ENCODE data around the gene ROR2. TPM values are rescaled to one million over a fixed set of nuclear protein-coding genes. Genes with fewer than 3 reads are reported as not detected.

Gene ROR2
- total RNA-seq, 2 experiments from 2014 or later: not detected

GRCh38 chr9:91858213-91859030 lies 91.6 kb downstream of the ROR2 start:
- CTCF ChIA-PET: no interaction called here
- no peak overlapping the region for H3K27ac Mint-ChIP-seq
- peaks cover 2% of the 10 kb centered on the region for H3K27me3 Mint-ChIP-seq
- H3K4me3 Mint-ChIP-seq: no peak overlapping the region
- H3K36me3 Mint-ChIP-seq (ENCODE audit: low read depth): no peaks in the 10 kb centered on the region
- no peak overlapping the region for H3K27ac ChIP-seq (ENCODE audit: low read depth in 1 of 2, low read length in 2 of 2)
- H3K9me3 ChIP-seq (ENCODE audit: control insufficient read depth in 1 of 2, insufficient read depth in 1 of 2, low read length in 2 of 2): peaks cover 0 to 6% of the 10 kb centered on the region in 2 experiments
- H3K4me1 Mint-ChIP-seq (ENCODE audit: low read depth): no peaks in the 10 kb centered on the region
- no peaks in the 10 kb centered on the region for H3K27me3 ChIP-seq (ENCODE audit: control insufficient read depth in 1 of 2, insufficient read depth in 2 of 2, low read length in 2 of 2)
- H3K4me1 ChIP-seq (ENCODE audit: insufficient read depth, low read length): no peaks in the 10 kb centered on the region
- H3K36me3 ChIP-seq (ENCODE audit: insufficient read depth, low read length): no peaks in the 10 kb centered on the region
- DNase-seq (no peak), ATAC-seq (ENCODE audit: poor library complexity) (no peak)
- no peaks in the 10 kb centered on the region for H3K9me3 Mint-ChIP-seq
- POLR2A ChIA-PET: no interaction called here
- H3K4me3 ChIP-seq (ENCODE audit: low read length): no peak overlapping the region
- intact Hi-C loops (cut with DNase I, micrococcal nuclease): no loop called here
- TF ChIP-seq CTCF (IDR thresholded peaks at IDR 0.05): no peak

- no peaks in the 10 kb centered on the region for H3K27me3 ChIP-seq (ENCODE audit: control insufficient read depth in 1 of 2, insufficient read depth in 2 of 2, low read length in 2 of 2)
- no peak overlapping the region for H3K27ac ChIP-seq (ENCODE audit: low read depth in 1 of 2, low read length in 2 of 2)
- no peak overlapping the region for H3K27ac Mint-ChIP-seq
- no peaks in the 10 kb centered on the region for H3K4me1 ChIP-seq (ENCODE audit: insufficient read depth, low read length)
- H3K4me1 Mint-ChIP-seq (ENCODE audit: low read depth): no peaks in the 10 kb centered on the region
- ChIA-PET POLR2A (no interaction called here), CTCF (no interaction called here)
- no peaks in the 10 kb centered on the region for H3K36me3 Mint-ChIP-seq (ENCODE audit: low read depth)
- no peaks in the 10 kb centered on the region for H3K27me3 Mint-ChIP-seq
- no peaks in the 10 kb centered on the region for H3K9me3 Mint-ChIP-seq
- H3K36me3 ChIP-seq (ENCODE audit: insufficient read depth, low read length): no peaks in the 10 kb centered on the region
- peaks cover 0 to 6% of the 10 kb centered on the region in 2 experiments for H3K9me3 ChIP-seq (ENCODE audit: control insufficient read depth in 1 of 2, insufficient read depth in 1 of 2, low read length in 2 of 2)
- no peak for TF ChIP-seq CTCF (IDR thresholded peaks at IDR 0.05)
- ATAC-seq (ENCODE audit: poor library complexity) (no peak), DNase-seq (no peak)
- H3K4me3 ChIP-seq (ENCODE audit: low read length): no peak overlapping the region
- intact Hi-C loops (cut with DNase I, micrococcal nuclease): no loop called here
- H3K4me3 Mint-ChIP-seq: no peak overlapping the region
Measured at GRCh38 chr9:91857291-91858212, 92.5 kb downstream of the ROR2 start.

GRCh38 chr9:91856419-91856818 lies 93.6 kb downstream of the ROR2 start:
- DNase-seq: no peak
- intact Hi-C loops (cut with DNase I, micrococcal nuclease): no loop called here
- CTCF ChIA-PET: interaction anchor here (0.5 kb wide), 1 partner anchor 55 kb away, joined by 3 read pairs; no protein-coding TSS in a partner anchor
- Histone ChIP-seq H3K9me3 (ENCODE audit: control insufficient read depth in 1 of 2, insufficient read depth in 1 of 2, low read length in 2 of 2) (peaks cover 0 to 6% of the 10 kb centered on the region in 2 experiments), H3K4me3 (ENCODE audit: low read length) (no peak overlapping the region), H3K27ac (ENCODE audit: low read depth in 1 of 2, low read length in 2 of 2) (no peak overlapping the region), H3K27me3 (ENCODE audit: control insufficient read depth in 1 of 2, insufficient read depth in 2 of 2, low read length in 2 of 2) (no peaks in the 10 kb centered on the region), H3K4me1 (ENCODE audit: insufficient read depth, low read length) (no peaks in the 10 kb centered on the region), H3K36me3 (ENCODE audit: insufficient read depth, low read length) (no peaks in the 10 kb centered on the region)
- Mint-ChIP-seq H3K9me3 (no peaks in the 10 kb centered on the region), H3K27me3 (no peaks in the 10 kb centered on the region), H3K4me3 (no peak overlapping the region), H3K36me3 (ENCODE audit: low read depth) (no peaks in the 10 kb centered on the region), H3K27ac (no peak overlapping the region), H3K4me1 (ENCODE audit: low read depth) (no peaks in the 10 kb centered on the region)
- no peak for ATAC-seq (ENCODE audit: poor library complexity)
- POLR2A ChIA-PET: no interaction called here
- no peak for TF ChIP-seq CTCF (IDR thresholded peaks at IDR 0.05)

Measured in CD4-positive, alpha-beta T cell (primary cell).